ENCODE data around the gene SEMA5B.

SEMA5B gene

DNA sequence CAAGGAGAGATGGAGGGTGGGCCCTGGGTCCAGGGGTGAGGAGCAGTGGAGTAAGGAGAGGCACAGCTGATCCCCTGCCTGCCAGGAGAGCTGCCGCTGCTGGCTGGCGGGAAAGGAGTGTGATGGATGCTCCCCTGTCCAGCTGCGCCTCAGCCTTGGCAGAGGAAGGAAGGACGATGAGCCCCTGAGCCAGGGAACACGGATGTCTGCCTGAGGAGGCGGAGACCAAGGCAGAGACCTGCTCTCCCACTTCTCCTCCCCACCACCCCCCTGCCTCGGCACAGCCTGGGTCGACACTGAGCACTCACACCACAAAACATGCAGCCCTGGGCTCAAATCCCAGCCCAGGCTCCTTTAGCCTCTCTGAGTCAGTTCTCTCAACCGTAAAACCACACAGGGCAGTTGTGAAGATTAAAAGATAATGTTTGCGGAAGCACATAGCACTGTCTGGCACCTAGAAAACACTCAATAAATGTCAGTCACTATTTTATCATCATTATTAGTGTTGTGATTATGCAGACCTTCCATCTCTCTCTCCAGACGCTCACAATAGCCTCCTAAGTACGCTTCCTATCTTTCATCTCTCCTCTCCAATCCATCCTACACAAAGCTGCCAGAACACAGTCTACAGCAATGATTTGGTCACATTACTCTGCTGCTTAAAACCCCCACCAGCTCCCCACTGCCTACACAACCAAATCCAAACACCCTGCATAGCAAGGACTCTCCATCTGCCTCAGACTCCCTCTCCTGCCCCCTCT is 52.2 kb downstream of the SEMA5B start:
- no peak for DNase-seq (ENCODE audit: low read depth, low spot score)

DNA sequence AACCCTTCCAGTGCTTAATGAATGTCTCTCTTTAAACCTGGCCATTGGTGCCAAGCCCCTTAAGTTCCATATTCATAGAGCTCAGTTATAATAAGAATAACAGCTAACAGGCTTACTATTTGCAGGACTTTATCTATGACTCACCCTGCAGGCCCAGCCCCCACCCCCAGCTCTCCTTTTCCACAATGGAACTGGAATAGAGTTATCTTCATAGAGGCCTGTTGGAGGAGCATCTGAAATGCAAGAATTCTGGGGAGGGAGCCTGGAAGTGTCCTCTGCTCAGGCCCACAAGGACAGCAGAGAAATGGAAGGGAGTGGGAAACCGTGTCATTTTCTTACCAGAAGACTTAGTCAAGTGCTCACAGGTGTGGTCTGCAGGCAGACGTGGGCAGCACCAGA is 52.8 kb downstream of the SEMA5B start:
- no peak for DNase-seq (ENCODE audit: low read depth, low spot score)

DNA sequence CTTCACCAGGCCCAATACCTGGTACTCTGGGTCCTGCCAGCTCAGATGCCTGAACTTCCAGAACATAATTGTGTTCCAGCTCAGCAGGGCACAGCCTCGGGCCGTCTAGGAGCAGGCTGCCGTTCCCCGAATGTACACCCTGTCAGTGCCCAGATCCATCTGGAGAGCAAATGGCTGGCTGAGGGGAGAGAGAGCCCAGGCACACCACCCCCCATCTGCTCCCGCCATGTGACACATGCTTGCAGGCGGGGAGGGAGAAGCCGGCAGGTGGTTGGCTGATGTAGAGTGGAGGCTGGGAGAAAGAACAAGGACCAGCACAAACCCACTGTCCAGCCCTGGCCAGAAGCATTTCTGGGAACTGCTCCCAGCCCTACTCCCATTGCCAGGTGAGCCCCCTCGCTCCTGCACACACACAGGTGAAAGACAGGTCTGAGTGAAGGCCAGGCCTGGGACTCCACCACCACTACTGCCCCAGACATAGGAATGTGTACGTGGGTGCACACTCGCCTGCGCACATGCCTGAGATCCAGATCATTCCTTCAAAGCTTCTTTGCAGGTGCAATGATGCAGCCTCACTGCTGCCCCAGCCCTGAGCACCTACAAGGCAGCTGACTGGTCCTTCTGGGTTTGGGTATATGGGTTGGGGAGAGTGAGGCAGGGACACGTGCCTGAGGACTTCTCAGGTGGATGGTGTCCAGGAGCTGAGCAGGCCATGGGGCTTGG is 53.5 kb downstream of the SEMA5B start:
- no peak for DNase-seq (ENCODE audit: low read depth, low spot score)

DNA sequence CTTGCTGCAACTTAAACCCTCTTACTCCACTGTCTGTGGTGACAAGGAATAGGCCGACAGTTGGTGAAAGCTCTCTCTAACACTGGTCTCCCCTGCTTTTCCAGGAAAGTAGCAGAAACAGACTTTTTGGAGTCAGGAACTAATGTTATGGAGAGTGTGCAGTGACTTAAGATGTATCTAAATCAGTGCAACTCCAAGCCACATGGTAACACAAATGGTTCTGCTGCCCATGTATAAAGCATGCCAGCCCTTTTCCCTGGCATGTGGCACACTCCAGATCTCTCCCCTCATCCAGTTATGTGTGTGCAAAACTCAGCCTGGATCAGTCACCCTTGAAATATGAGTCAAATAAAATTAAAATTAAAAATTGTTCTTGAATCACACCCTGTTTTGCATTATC is 55.4 kb downstream of the SEMA5B start:
- no peak for DNase-seq (ENCODE audit: low read depth, low spot score)

DNA sequence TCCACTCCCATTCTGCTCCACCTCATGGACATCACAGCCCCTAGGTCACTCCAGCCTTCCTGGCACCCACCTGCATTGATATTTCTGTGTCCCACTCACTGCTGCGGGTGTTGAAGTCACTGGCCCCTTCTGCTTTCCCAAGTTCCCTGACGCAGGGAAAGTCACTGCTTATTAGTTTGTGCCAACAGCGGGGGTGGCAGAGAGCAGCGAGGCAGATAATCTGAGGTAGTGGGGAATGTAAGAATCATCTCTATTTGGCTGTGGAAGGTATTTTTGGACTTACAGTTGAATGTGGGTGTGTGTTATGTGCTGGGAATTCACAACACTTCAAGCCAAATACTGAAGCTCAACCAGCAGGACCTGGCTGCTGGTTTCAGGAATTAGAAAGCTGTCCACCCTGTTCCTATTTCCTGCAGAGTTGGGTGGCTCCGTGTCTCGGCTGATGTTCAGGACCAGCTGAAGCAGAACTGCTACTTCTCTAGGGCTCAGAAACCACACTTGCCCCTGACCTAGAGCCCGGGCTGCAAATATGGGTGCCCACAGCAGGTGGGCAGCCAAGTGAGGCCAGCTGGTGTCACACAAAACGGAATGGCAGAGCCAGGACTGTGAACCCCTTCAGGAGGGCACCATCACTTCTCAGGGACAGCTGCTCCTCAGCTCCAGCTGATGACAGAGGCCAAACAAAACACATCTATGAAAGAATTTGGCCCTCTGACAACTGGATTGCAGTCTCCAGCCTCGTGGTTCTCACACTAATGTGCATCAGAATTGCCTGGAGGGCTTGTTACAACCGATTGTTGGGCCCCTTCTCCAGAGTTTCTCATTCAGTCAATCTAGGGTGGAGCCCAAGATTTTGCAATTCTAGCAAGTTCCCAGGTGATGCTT is 57.7 kb downstream of the SEMA5B start:
- DNase-seq (ENCODE audit: low read depth, low spot score) = no peak

DNA sequence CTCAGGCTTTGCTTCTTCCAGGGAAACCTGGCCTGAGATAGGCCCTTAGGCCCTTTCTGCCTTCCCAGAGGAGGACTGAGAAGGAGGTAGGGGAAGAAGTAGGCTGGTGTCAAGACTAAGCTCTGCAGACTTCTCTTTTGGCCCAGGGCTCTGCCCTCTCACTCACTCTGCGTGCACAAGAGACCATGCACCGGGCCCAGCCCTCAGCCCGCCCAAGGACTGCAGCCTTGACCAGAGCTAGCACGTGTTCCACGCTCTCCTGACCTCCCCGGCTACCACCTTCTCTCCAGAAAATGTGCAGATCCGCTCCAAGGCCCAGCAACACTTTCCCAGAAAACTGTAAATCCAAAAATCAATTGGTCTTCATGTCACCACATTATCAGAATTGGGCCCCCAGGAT is 59.8 kb downstream of the SEMA5B start:
- DNase-seq (ENCODE audit: low read depth, low spot score) = no peak

DNA sequence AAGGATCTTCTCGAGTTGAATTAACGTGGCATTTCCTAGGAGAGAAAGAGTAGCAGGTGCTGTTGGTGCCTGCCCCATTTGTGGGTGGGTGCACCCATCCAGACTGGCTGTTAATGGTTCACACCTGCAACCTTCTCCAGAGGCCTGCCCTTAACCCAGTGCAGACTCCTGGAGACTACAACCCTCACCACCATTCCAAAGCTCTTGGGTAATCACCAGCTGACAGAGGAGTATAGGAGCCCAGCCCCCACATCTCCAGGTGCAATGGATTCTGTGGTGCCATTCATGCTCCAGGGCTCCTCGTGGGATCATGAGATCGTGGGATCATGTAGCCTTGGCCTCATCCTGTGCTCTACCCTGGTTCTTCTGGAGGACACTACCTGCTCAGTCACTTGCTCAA is 60.2 kb downstream of the SEMA5B start:
- no peak for DNase-seq (ENCODE audit: low read depth, low spot score)

DNA sequence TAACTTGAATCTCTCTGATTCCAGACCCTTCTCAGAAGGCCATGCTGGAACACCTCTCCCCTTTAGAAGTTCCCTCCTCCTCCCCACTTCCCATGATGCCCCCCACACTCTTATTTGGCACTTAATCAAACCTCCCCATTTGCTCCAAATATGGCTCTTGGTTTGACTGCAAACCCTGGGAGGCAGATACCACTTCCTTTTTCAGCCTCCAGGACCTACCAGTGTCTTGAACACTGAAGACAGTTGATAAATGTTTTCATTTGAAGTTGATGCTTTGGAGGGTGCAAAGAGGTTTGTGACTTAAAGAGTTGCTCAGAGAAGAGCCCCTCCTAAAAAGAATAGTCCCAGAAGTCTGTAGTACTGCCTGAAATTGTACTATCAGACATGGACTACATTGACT is 61.5 kb downstream of the SEMA5B start:
- DNase-seq (ENCODE audit: low read depth, low spot score) = no peak

DNA sequence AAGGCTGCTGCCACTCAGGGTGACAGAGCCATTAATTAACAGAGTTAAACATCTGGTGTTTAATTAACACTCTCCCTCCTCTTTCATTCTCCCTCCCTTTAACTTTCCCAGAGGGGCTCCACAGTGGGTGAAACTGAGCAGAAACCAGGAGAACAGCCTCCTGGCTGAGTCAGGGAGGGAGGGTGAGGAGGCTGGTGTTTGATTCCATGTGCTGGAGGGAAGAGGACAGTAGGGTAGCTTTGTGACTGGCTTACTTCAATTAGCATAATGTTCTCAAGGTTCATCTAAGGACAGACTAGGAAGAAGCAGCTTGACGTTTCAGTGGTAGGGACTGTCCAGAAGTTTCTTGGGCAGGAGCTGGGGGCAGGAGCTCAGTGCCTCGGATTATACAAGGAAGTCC is 62.8 kb downstream of the SEMA5B start:
- no peak for DNase-seq (ENCODE audit: low read depth, low spot score)

DNA sequence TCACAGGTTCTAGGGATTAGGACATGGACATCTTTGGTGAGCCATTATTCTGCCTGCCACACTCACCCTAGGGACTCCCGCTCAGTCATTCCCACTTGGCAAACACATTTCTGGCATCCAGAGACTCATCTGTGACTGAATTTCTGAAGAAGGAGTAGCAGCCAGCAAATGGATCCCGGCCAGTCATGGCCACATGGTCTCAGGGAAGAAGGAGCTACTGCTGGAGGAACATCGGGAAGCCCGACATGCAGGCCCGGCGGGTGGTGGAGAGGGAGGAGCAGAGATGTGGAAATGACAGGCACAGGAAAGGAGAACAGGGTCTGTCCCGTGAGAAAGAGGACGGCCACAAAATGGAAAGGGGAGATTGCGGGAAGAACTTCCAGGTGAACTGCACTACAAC is 65.4 kb downstream of the SEMA5B start:
- no peak for DNase-seq (ENCODE audit: low read depth, low spot score)

DNA sequence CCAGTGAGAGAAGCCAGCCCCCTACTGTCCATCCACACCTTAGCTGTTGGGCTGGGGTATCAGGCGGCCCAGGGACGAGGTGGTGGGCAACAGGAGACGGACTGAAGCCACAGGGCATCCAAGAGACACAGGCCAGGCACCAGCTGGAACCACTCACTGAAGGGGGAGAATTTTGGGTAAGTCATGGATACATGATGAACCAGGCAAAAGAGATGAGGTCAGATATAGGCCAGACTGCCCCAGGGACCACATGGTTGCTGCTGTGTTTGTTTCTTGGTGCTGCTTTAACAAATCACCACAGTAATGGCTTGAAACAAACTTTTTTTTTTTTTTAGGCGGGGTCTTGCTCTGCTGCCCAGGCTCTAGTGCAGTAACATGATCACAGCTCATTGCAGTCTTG is 66.4 kb downstream of the SEMA5B start:
- DNase-seq (ENCODE audit: low read depth, low spot score) = no peak

DNA sequence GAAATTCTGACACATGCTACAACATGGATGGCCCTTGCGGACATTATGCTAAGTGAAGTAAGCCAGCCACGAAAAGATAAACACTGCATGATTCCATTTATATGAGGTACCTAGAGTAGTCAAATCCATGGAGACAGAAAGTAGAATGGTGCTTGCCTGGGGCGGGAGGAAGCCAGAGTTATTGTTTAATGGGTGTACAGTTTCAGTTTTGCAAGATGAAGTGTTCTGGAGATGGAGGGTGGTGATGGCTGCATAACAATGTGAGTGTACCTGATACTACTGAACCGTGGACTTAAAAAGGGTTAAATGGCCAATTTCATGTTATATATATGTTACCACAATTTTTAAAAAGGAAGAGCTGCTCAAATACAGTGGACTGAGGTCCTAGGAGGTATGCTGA is 66.9 kb downstream of the SEMA5B start:
- no peak for DNase-seq (ENCODE audit: low read depth, low spot score)

DNA sequence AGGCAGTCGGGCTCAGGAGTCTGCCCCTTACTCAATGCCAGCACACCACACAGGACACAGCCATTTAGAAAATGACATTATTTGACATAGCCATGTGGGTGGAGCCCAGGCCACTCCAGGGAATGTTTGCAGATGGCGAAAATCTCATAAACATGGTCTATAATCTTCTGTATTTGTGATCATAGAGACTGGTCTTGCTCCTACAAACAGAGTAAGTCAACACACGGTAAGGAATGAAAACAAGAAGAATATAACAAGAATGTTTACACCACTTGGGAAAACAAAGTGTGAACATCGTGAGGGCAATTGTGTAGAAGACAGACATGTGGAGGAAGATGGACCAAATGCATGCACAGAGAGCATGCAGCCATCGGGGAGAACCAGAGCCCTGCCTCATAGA is 68.2 kb downstream of the SEMA5B start:
- no peak for DNase-seq (ENCODE audit: low read depth, low spot score)

DNA sequence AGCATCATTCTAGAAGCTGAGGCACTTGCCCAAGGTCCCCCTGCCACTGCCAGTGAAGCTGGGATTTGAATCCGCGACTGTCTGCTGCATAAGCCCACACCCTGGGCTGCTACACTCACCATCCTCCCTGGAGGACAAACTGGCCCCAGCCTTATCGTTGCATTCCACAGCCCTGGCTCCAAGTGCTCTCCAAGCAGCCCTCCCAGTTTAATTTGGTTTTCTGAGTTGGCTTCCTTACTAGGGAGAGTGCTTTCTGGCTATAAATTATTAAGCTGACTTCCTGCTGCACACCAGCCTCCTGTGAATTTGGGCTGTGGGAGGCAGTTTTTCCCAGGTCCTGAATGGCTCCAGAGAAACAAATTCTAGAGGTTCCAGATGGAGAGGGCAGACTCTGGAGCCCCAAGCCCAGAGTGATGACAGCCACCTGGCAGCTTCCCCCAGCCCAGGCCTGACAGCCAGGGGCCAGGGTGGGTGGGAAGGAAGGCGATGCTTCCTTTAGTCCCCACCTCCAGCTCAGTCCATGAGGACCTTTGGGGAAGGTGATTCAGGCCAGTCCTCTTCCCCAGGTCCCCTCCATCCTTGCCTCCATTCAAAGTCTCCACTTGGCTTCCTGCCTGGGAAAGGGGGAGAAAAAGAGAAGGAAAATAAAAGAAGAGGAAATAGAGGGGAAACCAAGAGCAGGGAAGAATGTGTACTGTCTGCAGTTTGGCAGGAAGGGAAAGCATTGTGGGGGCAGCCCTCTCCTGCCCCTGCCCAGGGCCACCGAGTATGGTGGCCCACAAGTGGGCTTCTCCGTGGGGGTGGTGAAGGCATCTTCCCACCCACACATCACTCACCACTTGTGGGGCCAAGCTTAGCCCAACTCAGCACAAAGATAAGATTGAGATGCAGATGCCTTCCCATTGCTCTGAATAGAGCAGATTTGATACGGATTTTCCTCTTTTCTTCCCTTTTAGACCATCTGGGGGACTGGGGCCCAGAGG is 69.6 kb downstream of the SEMA5B start:
- no peak for DNase-seq (ENCODE audit: low read depth, low spot score)

DNA sequence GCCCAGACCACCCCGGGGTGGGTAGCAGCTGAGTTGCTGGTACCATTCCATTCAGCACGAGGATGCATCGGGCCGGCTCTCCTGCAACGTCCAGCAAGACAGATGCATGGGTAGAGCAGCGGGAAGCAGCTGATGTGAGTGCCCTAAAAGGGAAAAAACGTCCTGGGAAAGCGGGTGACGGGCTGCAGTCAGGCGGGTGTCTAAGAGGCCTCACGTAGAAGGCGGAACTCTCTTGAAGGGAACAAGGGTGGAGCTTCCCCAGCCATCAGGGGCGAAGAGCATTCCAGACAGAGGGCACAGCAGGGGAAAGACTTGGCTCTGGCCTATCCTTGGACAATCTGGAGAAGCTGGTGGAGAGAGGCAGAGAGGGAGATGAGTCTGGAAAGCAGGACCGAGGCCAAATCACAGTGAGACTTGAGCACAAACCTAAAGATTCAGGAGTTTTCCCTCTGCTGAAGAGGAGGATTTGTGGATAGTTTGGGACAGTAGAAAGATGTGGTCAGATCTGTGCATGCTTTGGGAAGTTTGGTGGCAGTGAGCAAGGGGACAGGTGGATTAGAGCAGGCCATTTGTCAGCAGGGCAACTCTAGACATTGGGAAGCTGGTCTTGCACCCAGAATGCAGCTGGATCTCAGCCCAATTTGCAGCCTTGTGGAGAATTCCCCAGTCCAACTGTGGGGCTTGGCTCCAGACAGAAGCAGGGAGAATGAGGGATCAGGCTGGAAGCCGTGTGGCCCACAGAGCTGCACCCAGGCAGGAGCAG is 70.7 kb downstream of the SEMA5B start:
- DNase-seq (ENCODE audit: low read depth, low spot score) = no peak

DNA sequence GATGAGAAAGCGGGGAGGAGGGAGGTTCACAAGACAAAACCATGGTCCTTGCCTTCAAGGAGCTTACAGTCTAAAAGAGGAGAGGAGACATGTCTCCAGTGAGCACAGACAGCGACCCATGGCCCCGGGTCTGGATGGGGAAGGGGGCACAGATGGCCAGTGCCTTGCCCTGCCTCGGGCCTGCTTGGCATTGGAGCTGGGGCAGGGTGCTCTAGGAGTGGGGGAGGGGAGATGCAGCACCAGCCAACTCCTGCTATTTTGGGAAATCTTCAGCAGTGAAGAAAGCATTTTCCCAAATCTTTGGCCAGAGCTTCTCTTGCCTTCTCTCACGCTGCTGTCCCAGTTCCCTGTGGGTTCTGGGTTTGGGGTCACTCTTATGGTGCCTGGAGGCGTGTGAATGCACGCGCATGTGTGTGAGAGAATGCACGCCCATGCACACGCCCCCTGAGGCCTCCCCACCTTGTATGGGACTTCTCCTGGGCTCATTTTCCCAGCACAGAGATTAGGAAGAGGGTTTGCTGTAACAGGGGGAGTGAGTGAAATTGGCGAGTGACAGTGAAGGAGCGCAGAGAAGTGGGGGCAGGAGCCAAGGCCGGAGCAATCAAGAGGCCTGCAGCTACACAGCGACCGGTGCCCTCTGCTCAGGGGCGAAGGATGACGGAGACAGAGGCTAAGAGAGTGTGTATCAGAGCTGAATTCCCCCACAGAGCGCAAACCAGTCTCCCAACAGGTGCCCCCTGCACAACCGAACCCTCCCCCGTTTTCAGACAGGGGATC is 71.5 kb downstream of the SEMA5B start:
- no peak for DNase-seq (ENCODE audit: low read depth, low spot score)

DNA sequence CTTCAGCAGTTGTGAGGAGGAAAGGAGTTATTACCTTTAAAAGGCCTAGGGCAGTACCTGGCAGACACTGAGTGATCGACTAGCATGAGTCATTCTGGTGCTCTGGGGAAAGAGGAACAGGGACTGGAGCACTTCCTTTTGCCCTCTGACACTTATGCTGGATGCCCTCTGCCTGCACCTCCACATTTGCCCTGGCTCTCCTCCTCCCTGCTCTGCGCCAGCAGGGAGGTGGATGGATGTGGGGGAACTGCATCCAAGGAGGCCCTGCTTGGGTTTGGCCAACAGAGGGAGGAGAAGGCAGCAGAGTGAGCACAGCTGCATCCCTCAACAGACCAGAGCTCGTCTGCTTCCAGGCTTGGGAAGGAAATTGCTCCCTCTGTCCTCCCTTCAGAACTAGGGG is 75.0 kb downstream of the SEMA5B start:
- no peak for DNase-seq (ENCODE audit: low read depth, low spot score)

DNA sequence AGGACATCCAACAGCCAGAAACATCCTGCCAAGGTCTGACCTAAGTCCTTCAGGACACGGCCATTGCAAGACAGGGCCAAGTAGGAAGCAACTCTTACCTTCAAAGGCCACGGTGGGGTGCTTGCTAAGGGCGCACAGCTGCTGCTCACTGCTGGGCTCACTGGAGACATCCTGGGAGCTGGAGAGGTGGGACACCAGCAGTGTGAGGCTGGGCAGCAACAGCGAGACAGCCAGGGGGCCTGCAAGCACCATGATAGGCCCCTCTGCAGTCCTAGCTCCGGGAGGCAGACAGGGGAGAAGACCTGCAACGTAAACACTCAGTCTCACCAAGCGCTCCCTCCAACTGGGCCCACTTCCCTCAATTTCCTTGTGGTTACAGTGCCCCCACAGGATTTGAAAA is 79.2 kb downstream of the SEMA5B start:
- DNase-seq (ENCODE audit: low read depth, low spot score) = no peak

DNA sequence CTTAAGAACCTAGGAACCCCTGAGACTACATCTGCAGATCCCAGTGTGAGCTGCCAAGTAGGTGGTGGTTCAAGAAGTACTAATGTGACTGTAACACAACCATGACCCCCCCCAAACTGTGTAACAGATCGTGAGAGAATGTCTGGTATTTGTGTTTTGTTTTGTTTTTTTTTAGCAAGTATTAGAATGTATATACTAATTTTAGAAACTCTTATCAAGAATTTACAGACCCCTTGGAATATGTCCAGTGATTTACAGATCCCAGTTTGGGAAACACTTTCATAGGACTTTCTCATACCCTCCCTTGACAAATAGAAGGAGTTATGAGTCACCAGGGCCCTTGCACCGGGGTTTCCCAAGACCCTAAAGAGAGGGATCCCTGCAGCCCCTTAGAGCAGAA is 79.8 kb downstream of the SEMA5B start:
- DNase-seq (ENCODE audit: low read depth, low spot score) = no peak

DNA sequence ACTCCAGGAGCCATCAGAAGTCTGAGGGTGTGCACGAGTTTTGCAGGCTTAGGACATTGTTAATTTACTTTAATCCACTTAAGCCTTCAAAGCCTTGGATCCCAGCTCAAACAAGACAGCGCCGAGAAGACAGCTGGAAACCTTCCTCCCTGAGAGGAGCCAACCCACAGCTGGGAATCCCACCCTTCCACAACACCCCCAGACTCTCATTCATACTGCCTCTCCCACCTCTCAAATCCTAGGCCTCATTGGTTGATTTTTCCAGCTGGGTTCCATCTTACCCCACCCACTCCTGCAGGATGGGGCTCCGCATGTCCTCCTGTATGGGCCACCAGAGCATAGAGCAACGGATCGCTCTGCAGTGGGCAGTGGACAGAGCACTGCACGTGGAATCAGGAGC is 80.4 kb downstream of the SEMA5B start:
- DNase-seq (ENCODE audit: low read depth, low spot score) = no peak
